Gastroesophageal sphincter (tissue), 3 donors: ENCODE measurements around the gene WDR93.

Experiments
- CTCF ChIP-seq, 4 experiments: fragments of 200-600 bp in 2 of 4; fragments of 450-650 bp in 2 of 4; sonication (generic) in 1 of 4; IDR thresholded peaks; one replicate each; pipeline ENCODE4 v1.5.1; 2017 to 2019; ENCODE audit warnings: antibody characterized with exemption in 4 of 4, mild to moderate bottlenecking in 2 of 4, moderate library complexity in 2 of 4
- POLR2AphosphoS5 ChIP-seq: sonication (generic); formaldehyde crosslinking; IDR thresholded peaks from one replicate; pipeline ENCODE4 v1.6.1; 2017; ENCODE audit warnings: antibody characterized with exemption

GRCh38 chr15:89775815-89776214, 85.2 kb downstream of the WDR93 start:
- TF ChIP-seq POLR2AphosphoS5 (no peak), CTCF (IDR thresholded peaks at IDR 0.05) (no peak)
